MM.1S (cell line): ENCODE measurements around the gene SPTBN1.

ENCODE experiments used
- EZH2 ChIP-seq: fragments of 300-600 bp; sonication (generic); optimal IDR thresholded peaks from 2 replicates; pipeline ENCODE3; 2017; ENCODE audit warnings: low read depth, mild to moderate bottlenecking, antibody characterized with exemption, low read length, mixed read lengths
- TF ChIP-seq, protein P1 (sequence below): fragments of 300-600 bp; sonication (generic); IDR thresholded peaks from 2 replicates; pipeline ENCODE4 v1.5.1; 2016; ENCODE audit warnings: antibody characterized with exemption, low read length, mixed read lengths

DNA sequence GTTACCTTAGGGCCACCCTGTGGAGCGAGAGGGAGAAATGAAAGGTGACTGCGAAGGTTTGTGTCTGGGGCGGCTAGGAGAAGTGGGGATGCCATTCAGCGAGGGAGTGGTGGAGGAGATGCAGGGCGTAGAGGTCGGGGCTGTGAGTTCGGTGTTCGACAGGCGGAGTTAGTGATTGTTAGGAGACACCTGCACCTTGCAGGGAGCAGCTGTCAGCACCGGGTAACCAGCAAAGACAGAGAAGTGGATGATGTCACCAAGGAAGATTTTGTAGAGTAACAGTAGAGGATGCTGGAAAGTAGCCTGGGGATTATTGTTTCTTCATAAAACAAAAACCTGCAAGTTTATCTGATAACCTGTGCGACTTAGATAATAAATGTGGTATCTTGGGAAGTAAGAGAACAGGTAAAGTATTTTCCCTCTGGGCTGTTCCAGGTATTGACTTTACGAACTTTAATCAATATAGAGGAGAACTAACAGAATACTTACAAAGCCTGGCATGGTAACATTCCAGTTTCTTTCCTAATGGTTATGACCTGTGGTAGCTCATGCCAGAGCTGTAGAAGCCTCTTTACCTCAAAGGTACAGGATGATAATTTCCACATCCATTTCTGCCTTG, 63.8 kb downstream of the SPTBN1 start:
- no peak for TF ChIP-seq EZH2
- TF ChIP-seq, protein P1, sequence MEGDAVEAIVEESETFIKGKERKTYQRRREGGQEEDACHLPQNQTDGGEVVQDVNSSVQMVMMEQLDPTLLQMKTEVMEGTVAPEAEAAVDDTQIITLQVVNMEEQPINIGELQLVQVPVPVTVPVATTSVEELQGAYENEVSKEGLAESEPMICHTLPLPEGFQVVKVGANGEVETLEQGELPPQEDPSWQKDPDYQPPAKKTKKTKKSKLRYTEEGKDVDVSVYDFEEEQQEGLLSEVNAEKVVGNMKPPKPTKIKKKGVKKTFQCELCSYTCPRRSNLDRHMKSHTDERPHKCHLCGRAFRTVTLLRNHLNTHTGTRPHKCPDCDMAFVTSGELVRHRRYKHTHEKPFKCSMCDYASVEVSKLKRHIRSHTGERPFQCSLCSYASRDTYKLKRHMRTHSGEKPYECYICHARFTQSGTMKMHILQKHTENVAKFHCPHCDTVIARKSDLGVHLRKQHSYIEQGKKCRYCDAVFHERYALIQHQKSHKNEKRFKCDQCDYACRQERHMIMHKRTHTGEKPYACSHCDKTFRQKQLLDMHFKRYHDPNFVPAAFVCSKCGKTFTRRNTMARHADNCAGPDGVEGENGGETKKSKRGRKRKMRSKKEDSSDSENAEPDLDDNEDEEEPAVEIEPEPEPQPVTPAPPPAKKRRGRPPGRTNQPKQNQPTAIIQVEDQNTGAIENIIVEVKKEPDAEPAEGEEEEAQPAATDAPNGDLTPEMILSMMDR, result no peak
